Stimulated activated CD8-positive, alpha-beta memory T cell treated with anti-CD3 and anti-CD28 coated beads, Interleukin-7, amount 100 ng/mL, for 1 hour (primary cell): Measurements from ENCODE around the gene BLACAT1.

Experiments used
- DNase-seq, 2 donors: peaks; one replicate each; pipeline ENCODE4 v3.0.0-alpha.2; 2020; ENCODE audit warnings: low read depth in 2 of 2

Gene BLACAT1

DNA sequence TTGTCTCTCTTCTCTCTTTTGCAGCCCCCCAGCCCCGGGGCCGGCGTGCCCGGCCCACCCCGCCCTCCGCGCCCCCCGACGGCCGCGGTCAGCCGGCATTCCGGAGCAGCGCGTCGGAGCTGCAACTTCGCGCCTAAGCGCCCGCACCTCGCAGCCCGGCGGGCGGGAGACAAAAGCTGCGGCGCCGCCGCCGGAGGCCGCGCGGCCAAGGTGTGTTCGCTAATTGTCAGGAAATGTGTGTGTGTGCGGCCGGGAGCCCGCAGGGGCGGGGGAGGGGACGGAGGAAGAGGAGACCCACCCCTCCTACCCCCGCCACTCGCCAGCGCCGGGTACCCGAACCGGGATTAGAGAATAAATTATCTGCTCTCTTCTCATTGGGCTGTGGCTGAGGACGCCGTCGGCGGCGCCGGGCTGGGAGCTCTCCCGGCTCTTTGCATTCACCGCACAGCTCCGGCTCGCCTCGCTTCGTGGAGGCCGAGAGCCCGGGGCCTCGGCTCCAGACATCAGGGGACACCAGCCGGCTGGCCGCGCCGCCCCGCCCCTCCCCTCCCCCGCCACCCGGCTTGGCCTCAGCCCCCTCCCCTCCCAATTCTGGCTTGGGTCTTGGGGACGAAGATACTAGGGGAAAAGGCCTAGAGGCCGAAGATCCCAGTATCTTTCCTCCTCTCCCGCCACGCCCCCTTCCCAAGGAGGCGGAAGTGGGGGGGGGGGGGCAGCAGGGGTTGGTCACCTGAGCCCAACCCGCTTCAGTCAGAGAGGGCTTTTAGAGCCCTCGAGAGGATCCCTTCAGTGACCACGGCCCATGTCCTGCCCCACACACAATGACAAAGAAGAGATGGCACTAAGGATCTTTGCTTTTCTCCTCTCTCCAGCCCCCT lies 1.3 kb upstream of the BLACAT1 start:
- no peak for DNase-seq

DNA sequence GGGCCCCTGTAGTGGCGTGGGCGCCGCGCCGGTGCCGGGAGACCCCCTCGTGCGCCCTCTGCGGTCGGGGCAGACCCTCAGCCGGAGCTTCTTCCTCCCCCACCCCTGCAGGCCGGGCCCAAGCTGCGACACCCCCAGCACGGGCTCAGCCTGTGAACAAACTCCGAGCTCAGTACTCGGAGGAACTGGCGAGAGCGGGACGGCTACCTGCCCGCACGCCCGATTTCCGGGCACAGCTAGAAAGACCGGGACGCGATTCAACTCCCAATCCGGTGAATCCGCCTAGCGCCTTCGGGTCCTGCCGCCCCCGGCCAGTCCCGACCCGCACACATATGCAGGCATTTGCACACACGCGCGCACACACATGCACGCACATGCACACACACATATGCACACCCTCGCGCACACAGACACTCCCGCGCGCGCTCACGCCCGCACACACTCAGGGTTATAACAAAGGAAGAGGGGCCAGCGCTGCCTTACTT lies 580 bp upstream of the BLACAT1 start:
- no peak for DNase-seq

DNA sequence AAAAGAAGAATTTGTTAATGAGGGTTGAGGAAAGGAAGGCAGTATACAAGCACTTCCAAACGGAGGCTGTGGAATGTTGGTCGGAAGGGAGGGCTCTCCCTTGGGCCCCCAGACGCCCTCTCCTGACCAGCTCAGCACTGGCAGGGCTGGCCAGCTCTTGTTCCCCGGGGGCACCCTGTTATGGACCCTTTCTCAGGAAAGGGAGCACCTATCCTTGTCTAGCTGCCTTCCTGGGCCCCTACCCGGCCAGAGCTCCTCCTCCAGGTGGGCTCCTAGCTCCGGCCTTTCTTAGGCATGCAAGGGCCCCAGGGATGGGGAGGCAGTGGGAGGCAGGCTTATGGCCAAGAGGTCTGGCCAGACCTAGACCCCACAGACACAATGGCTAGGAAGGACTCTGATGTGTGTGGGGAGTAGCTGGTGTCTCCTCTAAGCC lies 926 bp downstream of the BLACAT1 start:
- DNase-seq = no peak

DNA sequence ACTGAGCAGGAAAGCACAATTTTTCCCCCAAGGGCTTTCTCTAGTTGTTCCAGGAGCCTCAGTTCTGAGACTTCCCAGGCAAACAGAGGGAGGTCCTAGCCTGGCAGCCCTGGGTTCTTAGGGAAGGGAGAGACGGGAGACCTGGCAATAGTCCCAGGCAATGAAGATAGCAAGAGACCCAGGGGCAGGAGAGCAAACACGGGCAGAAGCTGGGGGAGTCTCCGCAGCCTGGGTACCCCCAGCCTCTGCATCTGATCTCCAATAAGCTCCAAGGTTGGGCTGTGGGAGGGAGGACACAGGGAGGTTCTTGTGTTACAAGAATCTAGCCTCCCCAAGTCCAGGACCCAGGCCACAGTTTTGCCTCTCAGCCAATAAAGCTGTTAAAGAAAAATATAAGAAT lies 2.4 kb downstream of the BLACAT1 start:
- DNase-seq = no peak

DNA sequence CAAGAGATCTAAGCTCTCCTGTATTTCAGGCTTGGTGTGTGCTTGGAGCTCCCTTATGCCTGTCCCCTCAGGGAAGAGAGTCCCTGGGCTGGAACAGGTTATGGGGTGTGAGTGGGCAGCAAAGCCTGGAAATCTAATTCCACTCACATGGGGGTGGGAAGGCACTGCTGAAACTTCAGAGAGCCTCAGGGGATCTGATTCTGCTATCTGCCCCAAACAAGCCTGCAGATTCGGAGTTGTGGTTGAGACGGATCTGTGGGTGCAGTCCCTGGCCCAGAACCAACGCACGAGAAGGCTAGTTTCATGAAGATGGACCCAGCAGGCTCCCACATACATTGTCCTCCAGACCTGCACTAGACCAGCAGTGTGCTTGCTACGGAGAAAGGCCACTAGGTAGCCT lies 2.9 kb downstream of the BLACAT1 start:
- DNase-seq = no peak

DNA sequence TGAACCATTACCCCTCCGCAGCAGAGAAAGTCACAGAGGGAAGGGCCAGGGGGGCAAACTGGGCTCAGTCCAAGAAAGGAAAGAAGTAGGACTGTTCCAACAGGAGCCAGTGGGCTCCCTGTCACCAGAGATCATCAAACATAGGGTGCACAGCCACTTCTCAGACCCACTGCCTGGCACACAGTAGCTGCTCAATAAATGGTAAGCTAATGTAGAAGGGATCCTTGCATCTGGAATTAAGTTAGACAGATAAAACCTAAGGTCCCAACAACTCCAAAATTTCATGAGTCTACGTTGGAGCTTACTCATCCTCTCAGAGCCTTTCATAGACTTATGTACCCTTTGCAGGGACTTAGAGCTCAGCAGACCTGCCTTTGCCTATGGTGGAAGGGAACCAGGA lies 3.5 kb downstream of the BLACAT1 start:
- DNase-seq = no peak

DNA sequence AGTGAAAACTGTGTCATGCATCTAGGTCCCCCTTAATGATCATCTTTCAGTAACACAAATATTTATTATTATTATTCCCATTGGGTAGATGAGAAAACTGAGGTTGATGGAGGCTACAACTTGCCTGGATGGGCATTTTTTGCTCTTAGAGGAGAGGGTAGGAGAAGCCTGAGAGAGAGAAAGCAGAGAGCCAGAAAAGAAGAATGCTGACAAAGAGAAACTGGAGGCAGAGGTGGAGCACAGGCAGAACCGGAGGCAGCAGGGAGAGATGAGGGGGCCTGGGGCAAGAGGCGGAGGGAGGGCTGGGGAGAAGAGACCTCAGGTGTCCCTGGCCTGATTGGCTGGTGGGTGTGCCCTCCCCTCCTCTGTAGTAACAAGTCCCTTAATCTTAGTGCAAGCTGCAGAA lies 4.1 kb downstream of the BLACAT1 start:
- DNase-seq = no peak

DNA sequence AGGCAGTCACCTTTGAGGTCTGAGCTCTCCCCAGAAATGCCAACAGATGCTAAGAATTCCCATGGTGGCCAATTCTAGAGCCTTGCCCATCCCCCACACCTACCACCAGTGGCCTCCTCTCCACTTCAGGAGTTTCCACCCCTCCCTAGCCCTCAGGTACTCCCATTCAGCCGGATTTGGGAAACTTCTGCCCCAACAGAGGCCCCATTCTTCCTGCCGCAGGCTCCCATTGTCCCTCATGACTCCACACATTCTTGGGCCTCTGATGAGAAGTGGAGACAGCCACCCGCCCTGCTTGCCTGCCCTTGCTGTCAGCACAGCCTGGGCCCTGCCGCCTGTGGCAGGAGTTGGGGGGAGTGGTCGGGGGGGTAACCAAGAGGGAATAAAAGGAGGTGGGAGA lies 4.6 kb downstream of the BLACAT1 start:
- no peak for DNase-seq

DNA sequence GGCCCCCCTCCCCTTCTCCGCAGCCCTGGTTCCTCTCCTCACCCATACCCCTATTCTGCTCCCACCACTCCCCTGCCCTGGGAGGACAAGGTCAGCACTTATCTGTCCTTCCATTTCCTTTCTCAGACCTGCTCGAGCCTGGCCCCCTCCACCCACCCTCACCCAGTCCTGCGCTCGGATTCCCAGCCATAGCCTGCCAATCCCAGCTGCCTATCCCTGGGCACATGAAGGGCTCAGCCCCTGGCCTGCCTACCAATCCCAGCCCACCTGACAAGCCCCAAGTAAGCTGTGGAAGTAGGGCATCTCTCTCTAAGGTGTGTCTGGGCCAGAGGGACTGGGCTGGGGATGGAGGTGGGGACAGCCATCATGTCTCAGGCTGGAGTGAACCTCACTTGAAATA lies 5.4 kb downstream of the BLACAT1 start:
- no peak for DNase-seq

DNA sequence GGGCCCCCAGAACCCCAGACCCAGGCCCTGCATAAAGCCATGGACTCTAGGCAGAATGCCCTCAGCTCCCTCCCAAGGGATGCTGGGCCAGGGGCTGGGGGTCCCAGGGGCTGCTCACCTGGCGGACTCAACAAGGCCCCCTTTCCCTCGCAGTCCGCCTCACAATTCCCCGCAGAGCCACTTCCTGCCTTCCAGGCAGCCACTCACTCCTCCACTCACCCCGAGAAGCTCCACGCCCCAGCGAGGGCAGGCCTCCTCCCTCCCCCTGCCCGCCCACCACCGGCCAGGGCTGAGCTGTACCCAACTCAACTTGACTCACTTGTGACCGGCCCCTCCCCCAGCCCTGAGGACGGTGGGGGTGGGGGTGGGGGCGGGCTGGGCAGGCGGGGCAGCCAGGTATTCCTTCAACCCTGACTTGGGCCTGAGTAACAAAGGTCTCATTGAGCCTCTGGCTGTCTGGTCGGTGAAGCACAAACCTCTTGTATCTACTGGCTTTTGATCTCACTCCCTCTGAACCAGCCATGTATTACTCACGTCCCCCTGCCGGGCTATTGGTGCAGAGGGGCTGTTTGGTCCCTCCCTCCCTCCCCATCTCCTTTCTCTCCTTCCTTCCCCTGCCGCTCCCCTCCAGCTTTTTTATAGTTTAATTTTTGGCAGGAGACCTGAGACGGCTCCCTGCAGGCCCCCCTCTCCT lies 5.9 kb downstream of the BLACAT1 start:
- DNase-seq = no peak

DNA sequence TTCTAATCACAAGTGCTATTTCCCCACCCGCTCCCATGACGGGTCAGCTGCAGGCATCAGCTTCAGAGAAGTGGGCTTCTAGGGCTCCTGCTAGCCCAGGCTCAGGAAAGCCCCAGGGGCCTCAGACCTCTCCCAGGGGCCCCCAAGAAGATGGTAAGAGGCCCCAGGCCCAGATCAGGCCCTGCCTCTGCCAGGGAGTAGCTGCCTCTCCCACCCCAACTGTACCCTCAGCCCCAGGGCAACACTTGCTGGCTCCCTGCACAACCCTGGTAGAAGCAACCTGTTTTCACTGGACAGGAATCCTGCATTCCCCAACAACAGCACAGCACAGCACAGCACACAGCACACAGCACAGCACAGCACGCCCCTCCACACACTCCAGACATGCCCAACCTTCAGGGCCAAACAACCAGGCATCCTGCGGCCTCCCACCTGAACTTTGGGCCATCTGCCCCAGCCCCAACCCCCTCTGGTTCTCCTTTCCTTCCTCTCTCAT lies 6.5 kb downstream of the BLACAT1 start:
- no peak for DNase-seq

DNA sequence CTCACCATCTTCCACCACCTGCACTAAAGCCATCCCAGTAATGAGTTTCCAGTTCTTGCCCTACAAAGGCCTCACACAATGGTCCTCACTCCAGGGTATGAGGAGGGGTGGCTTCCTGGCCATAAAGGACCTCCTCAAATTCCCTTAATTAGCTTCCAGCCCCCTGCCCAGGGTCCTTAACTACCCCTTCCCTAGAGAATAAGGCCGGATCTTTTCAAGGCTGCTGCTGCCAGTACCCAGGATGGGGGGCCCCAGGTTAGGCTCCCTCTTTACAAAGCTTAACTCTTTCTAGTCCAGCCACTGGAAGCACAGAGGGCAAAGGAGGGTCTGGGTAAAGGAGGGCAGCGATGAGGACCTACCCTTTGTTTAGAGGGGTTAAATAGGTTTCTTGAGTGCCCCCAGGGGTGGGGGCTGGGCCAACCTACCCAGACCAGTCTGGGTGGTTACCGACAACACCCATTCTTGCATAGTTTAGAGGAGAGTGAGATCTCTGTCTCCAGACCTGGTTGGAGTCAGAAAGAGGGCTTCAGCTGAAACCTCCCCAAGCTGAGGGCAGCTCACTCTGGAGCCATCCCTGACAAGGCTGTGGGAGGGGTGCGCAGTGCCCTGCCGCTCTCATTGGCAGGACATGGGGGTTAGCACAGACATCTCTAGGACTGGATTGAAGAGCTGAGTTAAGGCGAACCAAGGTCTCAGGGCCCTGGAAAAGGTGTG lies 7.1 kb downstream of the BLACAT1 start:
- DNase-seq = no peak

DNA sequence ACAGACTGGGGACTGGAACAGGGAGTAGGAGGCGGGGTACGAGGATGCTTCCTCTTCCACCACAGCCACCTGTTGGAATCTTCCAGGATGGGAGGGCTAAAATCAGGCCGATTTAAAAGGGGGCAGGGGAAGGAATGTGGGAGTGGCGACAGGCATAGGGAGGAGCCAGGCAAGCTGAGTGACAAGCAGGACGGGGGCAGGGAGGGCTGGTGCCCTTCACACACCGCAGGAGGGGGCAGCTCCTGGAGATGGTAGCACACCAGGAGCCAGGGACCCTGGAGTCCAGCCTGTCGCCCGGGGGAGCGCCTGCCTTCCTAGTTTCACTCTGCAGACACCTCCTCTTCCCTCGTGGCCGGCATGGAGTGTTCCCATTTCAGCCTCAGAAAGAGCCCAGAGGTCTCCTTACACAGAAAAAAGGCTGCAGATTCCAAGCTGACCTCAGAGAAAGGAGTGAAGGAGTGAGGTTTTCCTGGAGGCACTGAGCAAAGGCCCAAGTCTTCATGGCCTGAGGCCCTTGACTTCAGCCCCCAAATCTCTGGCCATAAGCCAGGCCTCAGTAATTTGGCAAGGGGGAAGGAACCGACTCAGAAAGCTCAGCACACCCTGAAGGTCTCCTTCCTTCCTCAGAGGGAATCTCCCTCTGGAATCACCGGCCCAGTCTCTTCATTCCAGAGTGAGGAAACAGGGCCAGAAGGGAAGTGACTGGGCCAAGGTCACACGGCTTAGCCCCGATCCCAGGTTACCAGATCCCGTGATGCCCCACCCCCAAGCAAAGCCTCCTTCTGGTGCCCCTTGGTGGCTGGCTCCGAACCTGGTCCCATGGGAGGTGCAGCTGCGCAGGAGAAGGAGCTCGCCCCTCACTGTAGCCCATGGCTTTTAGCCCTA lies 8.1 kb downstream of the BLACAT1 start:
- no peak for DNase-seq

DNA sequence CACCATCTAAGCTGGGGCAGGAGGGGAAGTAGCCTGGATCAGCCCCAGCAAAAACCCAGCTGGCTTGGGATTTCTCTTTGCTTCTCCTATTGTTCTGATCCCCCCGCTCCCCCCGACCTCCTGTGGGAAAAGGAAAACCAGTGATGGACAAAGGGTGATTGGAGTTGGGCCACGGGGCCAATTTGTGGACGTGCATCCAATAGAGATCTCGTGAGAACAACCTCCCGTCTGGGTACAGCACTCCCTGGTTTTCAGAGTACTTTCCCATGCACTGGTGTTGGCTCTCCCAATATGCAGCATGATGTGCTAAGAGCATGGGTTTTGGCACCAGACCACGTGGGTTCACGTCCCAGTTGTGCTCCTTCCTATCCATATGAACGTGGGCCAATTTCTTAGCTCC lies 9.0 kb downstream of the BLACAT1 start:
- DNase-seq = no peak

DNA sequence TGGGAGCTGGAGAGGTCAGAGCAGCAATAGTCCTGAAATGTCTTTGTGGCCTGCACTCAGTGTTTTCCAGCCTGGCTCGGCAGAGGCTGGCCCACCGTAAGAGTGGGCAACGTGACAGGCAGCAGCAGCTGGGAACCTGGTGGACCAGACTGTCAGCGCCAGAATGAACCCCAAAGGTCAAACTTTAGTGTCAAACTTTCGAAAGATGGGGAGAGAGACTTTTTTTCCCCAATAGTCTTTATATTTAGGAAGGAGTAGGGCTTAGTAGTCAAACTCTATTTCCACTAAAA lies 10.3 kb downstream of the BLACAT1 start:
- DNase-seq = no peak

DNA sequence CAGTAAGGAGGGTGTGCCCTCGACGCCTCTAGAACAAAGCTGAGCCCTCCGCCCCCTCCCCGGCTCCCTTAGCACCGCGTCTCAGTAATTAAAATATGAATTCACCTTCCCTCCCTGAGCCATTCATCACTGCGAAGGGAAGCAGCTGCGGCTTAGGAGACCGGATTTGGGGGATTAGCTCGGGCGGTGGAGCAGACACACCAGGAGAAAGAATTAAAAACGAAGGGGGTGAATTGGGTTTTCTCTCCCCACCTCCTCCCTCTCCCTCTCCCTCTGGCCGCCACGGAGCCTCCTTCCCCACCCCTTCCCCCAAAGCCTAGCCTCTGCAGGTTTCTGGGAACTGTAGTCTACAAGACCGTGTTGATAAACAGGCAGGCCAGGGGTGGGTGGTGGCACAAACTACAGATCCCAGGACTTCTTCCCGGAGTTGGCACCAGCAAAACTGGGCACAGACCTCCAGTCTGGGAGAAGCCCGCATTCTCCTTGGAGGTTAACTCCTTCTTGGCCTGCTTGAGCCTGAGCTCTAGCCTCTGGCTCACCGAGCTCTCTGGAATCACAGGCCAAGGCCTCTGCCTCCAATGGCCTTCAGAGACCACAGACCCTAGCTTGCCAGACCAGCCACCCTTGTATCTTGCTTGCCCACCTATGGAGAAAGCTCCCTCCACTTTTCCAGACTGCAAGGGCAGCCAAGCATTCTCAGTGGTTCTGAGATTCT lies 10.8 kb downstream of the BLACAT1 start:
- no peak for DNase-seq

DNA sequence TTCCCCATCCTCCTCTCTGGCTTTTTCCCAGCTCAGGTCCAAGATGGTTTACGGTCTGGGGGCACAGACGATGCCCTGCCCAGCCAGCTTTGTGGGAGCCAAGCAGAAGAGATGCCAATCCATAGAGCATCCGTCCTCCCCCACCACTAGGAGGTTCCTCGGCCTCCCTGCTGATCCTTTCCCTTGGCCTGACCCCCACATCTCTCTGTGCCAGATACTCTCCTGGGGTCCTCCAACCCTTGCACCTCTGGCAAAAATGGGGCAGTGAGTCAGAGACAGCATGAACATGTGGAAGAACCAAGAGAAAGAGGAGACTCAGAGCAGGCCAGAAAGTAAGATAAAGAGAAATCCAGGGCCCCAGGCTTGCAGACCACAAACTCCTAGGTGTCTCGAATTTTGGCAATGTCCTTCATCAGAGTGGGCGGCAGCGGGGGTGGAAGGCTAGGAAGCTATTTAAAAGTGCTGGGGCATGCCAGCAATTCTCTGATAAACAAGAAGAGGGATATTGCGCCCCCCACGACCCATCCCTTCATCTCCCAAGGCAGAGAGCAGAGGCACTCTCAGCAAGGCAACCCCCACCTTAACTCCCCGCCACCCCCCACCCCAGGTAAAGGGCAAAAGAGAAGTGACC lies 11.4 kb downstream of the BLACAT1 start:
- DNase-seq = no peak

DNA sequence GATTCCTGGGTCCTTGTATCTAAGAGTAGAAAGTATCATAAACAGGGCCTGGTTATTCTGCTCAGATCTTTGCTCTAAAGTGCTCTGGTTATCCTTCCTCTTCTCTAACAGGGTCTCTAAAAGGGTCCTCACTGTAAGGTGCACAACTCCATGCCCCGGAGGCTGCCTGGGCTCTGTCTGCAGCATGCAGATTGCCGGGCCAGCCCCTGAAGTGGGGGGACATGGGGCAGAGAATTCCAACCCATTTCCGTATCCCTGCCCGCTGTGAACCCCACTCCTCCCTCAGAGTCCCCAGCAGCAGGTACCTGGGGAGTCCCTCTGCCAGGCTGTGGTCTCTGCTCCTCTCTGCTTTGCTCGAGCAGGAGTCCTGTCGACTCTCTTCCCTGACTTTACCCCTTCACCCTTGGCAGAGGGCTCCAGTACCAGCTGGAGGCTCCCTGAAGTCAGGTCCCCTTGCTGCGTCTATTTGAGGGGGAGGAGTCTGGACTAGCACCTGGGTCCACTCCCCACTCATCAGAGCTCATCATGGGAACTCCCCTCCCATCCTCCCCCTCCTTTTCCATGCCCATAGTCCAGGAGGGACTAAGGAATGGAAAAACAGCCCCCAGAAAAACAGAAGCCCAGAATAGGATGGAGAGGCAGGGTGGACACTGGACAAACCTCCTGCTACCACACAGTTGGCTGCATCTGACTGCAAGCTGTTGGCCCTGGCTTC lies 12.1 kb downstream of the BLACAT1 start:
- no peak for DNase-seq

DNA sequence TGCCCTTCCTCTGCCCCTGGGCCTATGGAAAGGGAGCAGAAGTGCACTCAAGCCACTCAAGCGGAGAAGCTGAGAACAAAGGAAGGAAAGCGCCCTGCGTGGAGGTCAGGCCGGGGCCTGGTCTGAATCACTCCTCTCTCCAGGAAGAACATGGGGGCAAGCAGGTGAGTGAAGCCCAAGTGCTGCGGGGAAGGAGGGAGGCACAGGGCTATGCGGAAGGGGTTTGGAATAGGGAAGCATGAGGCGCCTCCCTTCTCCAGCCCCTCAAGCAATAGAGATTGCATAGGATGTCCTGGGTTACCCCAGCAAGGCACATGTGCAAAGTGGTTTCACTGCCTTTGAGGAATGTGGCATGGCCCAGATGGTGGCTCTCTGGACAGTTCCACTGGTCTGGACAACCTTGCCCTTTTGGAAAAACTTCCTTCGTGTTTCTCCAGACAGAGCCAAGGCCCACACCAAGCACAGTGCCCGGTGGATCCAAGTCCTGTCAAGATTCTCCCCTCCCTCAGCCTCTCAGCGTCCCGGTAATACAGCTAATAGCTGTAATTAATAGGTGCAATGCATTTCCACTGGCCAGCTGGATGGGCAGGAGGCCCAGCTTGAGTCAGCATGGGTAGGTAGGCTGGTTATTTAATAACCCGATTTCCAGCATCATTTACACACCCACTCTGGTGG lies 13.7 kb downstream of the BLACAT1 start:
- no peak for DNase-seq
